HAP-1 (cell line): ENCODE measurements around the gene ERBIN.
"Not testable (repeated sequence)": the region's sequence is repeated elsewhere in the genome, so short reads cannot be mapped to it uniquely, and the experiment has no call there.

Experiments
- DNase-seq, 2 experiments: peaks; one replicate each; pipeline ENCODE4 v3.0.0-alpha.2; 2016 to 2020; ENCODE audit warnings: low spot score in 2 of 2
- H3K27me3 ChIP-seq: fragments of 250-450 bp; sonication (Bioruptor Pico); 2 replicates; pipeline ENCODE4 v1.5.1; 2020; ENCODE audit warnings: low read depth, mild to moderate bottlenecking, moderate library complexity
- H3K36me3 ChIP-seq: fragments of 250-450 bp; sonication (Bioruptor Pico); replicated peaks from 2 replicates; pipeline ENCODE4 v1.5.1; 2020; ENCODE audit warnings: mild to moderate bottlenecking
- H3K4me1 ChIP-seq: fragments of 250-450 bp; sonication (Bioruptor Pico); 2 replicates; pipeline ENCODE4 v1.5.1; 2020; ENCODE audit warnings: mild to moderate bottlenecking
- H3K4me3 ChIP-seq: fragments of 250-450 bp; sonication (Bioruptor Pico); 2 replicates; pipeline ENCODE4 v1.5.1; 2020; ENCODE audit warnings: mild to moderate bottlenecking, moderate library complexity
- H3K9me3 ChIP-seq: fragments of 250-450 bp; sonication (Bioruptor Pico); 2 replicates; pipeline ENCODE4 v1.5.1; 2020; ENCODE audit warnings: mild to moderate bottlenecking, moderate library complexity
- in situ Hi-C: fragments of 300-500 bp; cut with MboI; formaldehyde crosslinking; loops from 3 replicates; pipeline ENCODE4 v1.14.3; 2020; ENCODE audit warnings: low sequenced_read_pairs, inconsistent platforms, mixed read lengths

ERBIN gene

DNA sequence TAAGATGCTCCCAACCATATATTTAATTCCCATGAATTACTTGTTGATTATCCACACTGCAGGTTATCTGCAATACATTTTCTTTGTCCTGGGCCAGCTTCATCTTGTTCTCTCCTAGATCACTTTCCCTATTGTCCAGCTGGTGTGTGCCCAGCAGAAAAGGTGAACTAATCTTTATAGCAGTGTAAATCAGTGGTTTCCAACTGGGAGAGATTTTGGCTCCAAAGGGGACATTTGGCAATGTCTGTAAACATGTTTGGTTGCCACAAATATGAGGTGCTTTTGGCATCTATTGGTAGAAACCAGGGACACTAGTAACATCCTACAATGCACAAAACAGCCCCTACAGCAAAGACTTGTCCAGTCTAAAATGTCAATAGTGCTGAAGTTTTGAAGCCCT is 20.1 kb upstream of the ERBIN start:
- no peaks in the 10 kb centered on the region for H3K36me3 ChIP-seq
- no peaks in the 10 kb centered on the region for H3K4me1 ChIP-seq
- H3K4me3 ChIP-seq = no peak overlapping the region
- DNase-seq = no peak
- H3K9me3 ChIP-seq = no peaks in the 10 kb centered on the region
- H3K27me3 ChIP-seq = no peaks in the 10 kb centered on the region
- in situ Hi-C loops = no loop called here

GRCh38 chr5:65907135-65907534 is 19.2 kb upstream of the ERBIN start:
- H3K27me3 ChIP-seq = no peaks in the 10 kb centered on the region
- in situ Hi-C loops = no loop called here
- no peaks in the 10 kb centered on the region for H3K36me3 ChIP-seq
- DNase-seq = no peak
- H3K4me1 ChIP-seq = no peaks in the 10 kb centered on the region
- no peaks in the 10 kb centered on the region for H3K9me3 ChIP-seq
- no peak overlapping the region for H3K4me3 ChIP-seq

GRCh38 chr5:65910711-65911110 is 15.7 kb upstream of the ERBIN start:
- no peaks in the 10 kb centered on the region for H3K27me3 ChIP-seq
- no peaks in the 10 kb centered on the region for H3K9me3 ChIP-seq
- in situ Hi-C loops = no loop called here
- peaks cover 5% of the 10 kb centered on the region; the same call in 1 of the 2 replicates for H3K4me1 ChIP-seq
- H3K4me3 ChIP-seq = no peak overlapping the region
- DNase-seq = no peak
- no peaks in the 10 kb centered on the region for H3K36me3 ChIP-seq

DNA sequence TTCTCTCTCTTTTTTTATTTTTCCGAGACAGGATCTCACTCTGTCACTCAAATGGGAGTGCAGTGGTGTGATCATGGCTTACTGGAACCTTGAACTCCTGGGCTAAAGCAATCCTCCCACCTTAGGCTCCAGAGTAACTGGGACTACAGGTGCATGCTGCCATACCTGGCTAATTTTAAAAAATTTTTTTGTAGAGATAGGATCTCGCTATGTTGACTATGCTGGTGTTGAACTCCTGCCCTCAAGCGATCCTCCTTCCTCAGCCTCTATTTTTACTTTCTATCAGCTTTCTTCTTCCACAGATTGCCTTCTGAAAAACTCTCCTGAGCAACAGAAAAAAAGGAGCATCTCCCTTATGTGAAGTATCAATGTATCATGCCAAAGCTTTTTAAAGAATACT is 14.1 kb upstream of the ERBIN start:
- Histone ChIP-seq H3K4me1 (peaks cover 5% of the 10 kb centered on the region; the same call in 1 of the 2 replicates), H3K36me3 (no peaks in the 10 kb centered on the region), H3K4me3 (no peak overlapping the region), H3K9me3 (no peaks in the 10 kb centered on the region), H3K27me3 (no peaks in the 10 kb centered on the region)
- in situ Hi-C loops = no loop called here
- DNase-seq = no peak

DNA sequence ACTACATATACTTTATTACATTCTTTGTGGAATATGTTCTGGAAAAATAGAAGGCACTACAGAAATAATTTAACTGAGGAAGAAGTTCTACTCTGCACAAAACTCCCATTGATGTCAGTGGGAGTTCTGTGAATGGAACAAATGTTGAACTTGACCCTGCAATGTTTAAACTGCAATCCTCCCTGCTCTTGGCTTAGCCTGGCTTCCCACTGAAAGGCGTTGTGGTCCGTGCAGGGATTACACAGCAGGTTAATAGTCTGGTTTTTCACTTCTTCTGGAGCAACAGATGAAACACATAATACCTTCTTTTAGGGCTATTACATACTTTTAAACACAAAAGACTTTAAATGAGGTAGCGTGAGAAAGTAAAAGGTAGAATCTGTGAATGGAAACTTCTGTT is 12.9 kb upstream of the ERBIN start:
- Histone ChIP-seq H3K9me3 (no peaks in the 10 kb centered on the region), H3K36me3 (no peaks in the 10 kb centered on the region), H3K27me3 (no peaks in the 10 kb centered on the region), H3K4me1 (peaks cover 5% of the 10 kb centered on the region; the same call in 1 of the 2 replicates), H3K4me3 (no peak overlapping the region)
- DNase-seq = no peak
- in situ Hi-C loops = no loop called here

DNA sequence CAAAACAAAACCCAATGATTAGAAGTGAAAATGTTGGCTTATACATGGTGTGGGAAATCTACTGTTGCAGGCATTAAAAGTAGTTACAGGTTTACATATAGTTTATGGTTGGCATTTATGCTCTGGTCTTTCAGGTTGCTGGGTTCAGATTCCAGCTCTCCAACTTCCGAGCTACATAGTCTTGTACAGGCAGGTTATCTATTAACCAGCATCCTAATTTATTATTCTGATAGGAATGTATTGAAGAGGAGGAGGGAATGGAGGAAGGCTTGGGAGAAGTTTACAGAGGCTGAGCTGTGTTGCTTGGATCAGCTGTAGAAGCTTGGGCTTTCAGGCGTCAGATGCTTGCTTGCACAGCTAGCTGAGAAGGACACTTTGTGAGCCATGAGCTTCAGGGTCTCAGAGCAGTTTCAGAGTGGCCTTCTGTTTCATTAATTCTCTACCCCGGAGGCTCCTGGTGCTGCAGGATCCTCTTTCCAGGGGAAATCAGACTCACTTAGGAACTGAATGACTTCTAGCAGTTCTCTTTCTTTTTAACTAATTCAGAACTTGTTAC is 11.7 kb upstream of the ERBIN start:
- H3K36me3 ChIP-seq = no peaks in the 10 kb centered on the region
- no peak for DNase-seq
- in situ Hi-C loops = no loop called here
- no peaks in the 10 kb centered on the region for H3K27me3 ChIP-seq
- H3K9me3 ChIP-seq = no peaks in the 10 kb centered on the region
- H3K4me3 ChIP-seq = no peak overlapping the region
- H3K4me1 ChIP-seq = peaks cover 5% of the 10 kb centered on the region; the same call in 1 of the 2 replicates

DNA sequence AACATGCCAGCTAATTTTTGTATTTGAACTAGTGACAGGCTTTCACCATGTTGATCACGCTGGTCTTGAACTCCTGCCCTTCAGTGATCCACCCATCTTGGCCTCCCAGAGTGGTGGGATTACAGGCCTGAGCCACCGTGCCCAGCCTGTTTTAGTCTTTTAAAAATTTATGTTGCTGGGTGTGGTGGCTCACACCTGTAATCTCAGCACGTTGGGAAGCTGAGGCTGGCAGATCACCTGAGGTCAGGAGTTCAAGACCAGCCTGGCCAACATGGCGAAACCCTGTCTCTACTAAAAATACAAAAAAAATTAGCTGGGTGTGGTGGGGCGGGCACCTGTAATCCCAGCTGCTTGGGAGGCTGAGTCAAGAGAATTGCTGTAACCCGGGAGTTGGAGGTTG is 10.7 kb upstream of the ERBIN start:
- H3K9me3 ChIP-seq, H3K36me3 ChIP-seq, H3K4me1 ChIP-seq, DNase-seq, in situ Hi-C loops, H3K4me3 ChIP-seq, H3K27me3 ChIP-seq: not testable (repeated sequence)

DNA sequence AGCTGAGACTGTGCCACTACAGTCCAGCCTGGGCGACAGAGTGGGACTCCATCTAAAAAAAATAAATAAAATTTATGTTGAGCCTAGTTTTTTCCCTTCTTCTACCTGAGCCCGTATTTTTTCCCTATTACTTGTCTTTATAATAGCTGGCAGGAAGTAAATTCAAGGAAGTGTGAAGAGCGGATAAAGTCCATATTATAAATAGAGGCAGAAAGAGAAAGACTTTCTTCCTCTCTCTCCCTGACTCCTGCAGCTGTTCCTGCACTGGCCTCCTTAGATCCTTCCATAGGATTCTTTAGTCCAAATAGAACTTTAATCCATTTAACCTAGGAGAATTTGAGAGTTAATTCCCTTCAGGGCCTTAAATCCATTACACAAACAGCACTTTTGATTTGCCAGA is 10.3 kb upstream of the ERBIN start:
- H3K4me3 ChIP-seq = no peak overlapping the region
- no peak for DNase-seq
- no peaks in the 10 kb centered on the region for H3K36me3 ChIP-seq
- no peaks in the 10 kb centered on the region for H3K9me3 ChIP-seq
- in situ Hi-C loops = no loop called here
- H3K27me3 ChIP-seq = no peaks in the 10 kb centered on the region
- peaks cover 5% of the 10 kb centered on the region; the same call in 1 of the 2 replicates for H3K4me1 ChIP-seq

DNA sequence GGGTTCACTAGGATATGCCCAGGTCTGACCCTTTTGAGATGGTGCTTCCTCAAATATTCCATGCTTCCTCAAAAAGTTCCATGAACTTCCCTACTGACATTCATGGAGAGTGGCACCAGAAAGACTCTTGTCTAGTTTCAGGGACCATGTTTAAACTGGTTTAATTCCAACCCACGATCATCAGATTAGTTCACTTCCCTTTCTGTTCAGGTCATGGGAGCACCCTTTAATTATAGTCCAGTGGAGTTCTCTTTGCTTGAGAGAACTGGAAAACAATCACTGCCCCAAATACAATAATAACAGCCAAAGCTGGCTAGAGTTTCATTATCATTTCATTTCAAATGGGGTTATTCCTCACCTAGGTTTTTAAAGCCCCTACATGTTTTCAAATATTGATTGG is 9.7 kb upstream of the ERBIN start:
- no peaks in the 10 kb centered on the region for H3K9me3 ChIP-seq
- no peaks in the 10 kb centered on the region for H3K27me3 ChIP-seq
- in situ Hi-C loops = no loop called here
- no peaks in the 10 kb centered on the region for H3K36me3 ChIP-seq
- H3K4me1 ChIP-seq = peaks cover 5% of the 10 kb centered on the region; the same call in 1 of the 2 replicates
- DNase-seq = no peak
- no peak overlapping the region for H3K4me3 ChIP-seq

GRCh38 chr5:65919773-65920172 is 6.6 kb upstream of the ERBIN start:
- in situ Hi-C loops = no loop called here
- no peaks in the 10 kb centered on the region for H3K36me3 ChIP-seq
- no peak for DNase-seq

DNA sequence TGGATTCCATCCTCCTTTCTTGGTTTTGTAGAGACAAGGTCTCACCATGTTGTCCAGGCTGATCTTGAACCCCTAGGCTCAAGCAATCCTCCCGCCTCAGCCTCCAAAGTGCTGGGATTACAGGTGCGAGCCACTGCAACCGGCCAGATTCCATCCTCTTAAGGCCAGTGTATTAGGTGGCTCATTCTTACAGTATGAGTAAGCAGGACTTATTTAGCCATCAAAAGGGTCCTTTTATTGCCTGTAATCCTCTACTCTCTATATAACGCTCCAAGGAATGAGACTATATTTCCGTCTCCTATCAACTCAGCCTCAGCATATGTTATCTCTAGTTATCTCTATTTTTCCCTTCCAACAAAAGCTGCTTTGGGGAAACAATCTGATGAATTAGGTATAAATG is 3.0 kb upstream of the ERBIN start:
- Histone ChIP-seq H3K36me3 (no peaks in the 10 kb centered on the region), H3K4me1 (peaks cover 4% of the 10 kb centered on the region; the same call in 1 of the 2 replicates), H3K27me3 (no peaks in the 10 kb centered on the region), H3K9me3 (no peaks in the 10 kb centered on the region), H3K4me3 (no peak overlapping the region)
- in situ Hi-C loops = no loop called here
- no peak for DNase-seq

More at GRCh38 chr5:65919773-65920172, 6.6 kb upstream of the ERBIN start:
- Histone ChIP-seq H3K4me1 (peaks cover 4% of the 10 kb centered on the region; the same call in 1 of the 2 replicates), H3K4me3 (no peak overlapping the region), H3K27me3 (no peaks in the 10 kb centered on the region), H3K9me3 (no peaks in the 10 kb centered on the region)

GRCh38 chr5:65924366-65925043 is 1.9 kb upstream of the ERBIN start:
- Histone ChIP-seq H3K27me3 (no peaks in the 10 kb centered on the region), H3K9me3 (no peaks in the 10 kb centered on the region), H3K36me3 (no peaks in the 10 kb centered on the region), H3K4me3 (peak overlapping the region; percentile 43), H3K4me1 (peaks cover 8% of the 10 kb centered on the region; the same call in 1 of the 2 replicates)
- DNase-seq = no peak
- in situ Hi-C loops = no loop called here

GRCh38 chr5:65925044-65925600 is 1.3 kb upstream of the ERBIN start:
- Histone ChIP-seq H3K9me3 (no peaks in the 10 kb centered on the region), H3K36me3 (no peaks in the 10 kb centered on the region), H3K4me3 (peak overlapping the region; percentile 43), H3K4me1 (peaks cover 12% of the 10 kb centered on the region; the same call in 1 of the 2 replicates), H3K27me3 (no peaks in the 10 kb centered on the region)
- in situ Hi-C loops = no loop called here
- peak; percentile 46 to 66 for DNase-seq

DNA sequence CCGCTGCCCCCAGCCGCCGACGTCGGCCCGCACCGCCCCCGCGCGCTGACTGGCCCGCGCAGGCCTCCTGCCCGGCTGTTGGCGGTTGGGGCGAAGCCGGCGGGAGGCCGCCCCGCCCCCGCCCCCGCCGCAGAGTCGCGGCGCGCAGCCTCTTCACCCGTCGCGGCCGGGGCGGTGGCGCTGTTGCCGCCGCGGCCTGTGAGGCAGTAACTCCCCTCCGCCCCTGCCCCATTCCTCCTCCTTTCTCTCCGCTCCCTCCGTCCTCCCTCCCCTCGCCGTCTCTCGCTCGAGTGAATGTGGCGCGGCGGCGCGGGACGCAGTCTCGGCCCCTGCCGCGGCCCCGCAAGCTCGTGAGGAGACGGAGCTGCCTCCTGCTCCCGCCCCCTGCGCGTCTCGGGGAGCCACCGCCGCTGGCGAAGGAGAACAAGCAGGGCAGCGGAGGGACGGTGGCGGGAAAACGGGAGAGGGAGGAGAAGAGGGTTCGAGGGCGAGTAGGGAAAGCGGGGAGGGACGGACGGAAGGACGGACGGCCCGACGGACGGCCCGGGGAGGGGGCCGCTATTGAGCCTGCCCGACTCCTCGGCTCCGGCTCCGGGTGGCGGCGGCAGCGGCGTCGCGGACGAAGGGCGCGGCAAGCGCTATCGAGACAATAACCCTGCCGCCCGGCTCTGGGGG is 637 bp upstream of the ERBIN start:
- H3K36me3 ChIP-seq = no peaks in the 10 kb centered on the region
- H3K9me3 ChIP-seq = no peaks in the 10 kb centered on the region
- in situ Hi-C loops = no loop called here
- H3K27me3 ChIP-seq = no peaks in the 10 kb centered on the region
- peak; percentile 88 to 89 for DNase-seq
- H3K4me3 ChIP-seq = peak overlapping the region; percentile 83
- peaks cover 12% of the 10 kb centered on the region; the same call in 1 of the 2 replicates for H3K4me1 ChIP-seq
